Immature natural killer cell (primary cell): ENCODE results near the gene PRKN. TPM values are rescaled to one million over a fixed set of nuclear protein-coding genes. Genes with fewer than 3 reads are reported as not detected.

ENCODE experiments used
- DNase-seq, 3 donors: peaks; one replicate each; pipeline ENCODE4 v3.0.0; 2022; ENCODE audit warnings: mixed read lengths in 1 of 3
- H3K27ac Mint-ChIP-seq, 6 donors: one replicate each; pipeline ENCODE4 v1.8.0; 2020; ENCODE audit warnings: mixed read lengths in 6 of 6, mild to moderate bottlenecking in 5 of 6, inconsistent platforms in 4 of 6, moderate library complexity in 3 of 6
- H3K27me3 Mint-ChIP-seq, 3 donors: one replicate each; pipeline ENCODE4 v1.8.0; 2020 to 2021; ENCODE audit warnings: low read depth in 3 of 3, mild to moderate bottlenecking in 3 of 3, mixed read lengths in 3 of 3, moderate library complexity in 3 of 3, inconsistent platforms in 1 of 3
- H3K36me3 Mint-ChIP-seq, 3 donors: one replicate each; pipeline ENCODE4 v1.8.0; 2020; ENCODE audit warnings: mixed read lengths in 3 of 3, inconsistent platforms in 2 of 3, mild to moderate bottlenecking in 2 of 3
- H3K4me1 Mint-ChIP-seq, 2 donors: one replicate each; pipeline ENCODE4 v1.8.0; 2020; ENCODE audit warnings: inconsistent platforms in 2 of 2, mild to moderate bottlenecking in 2 of 2, mixed read lengths in 2 of 2, moderate library complexity in 1 of 2
- H3K4me3 Mint-ChIP-seq, 5 donors: one replicate each; pipeline ENCODE4 v1.8.0; 2020; ENCODE audit warnings: mild to moderate bottlenecking in 5 of 5, mixed read lengths in 5 of 5, inconsistent platforms in 3 of 5, moderate library complexity in 3 of 5
- H3K9me3 Mint-ChIP-seq, 6 donors: one replicate each; pipeline ENCODE4 v1.8.0; 2020; ENCODE audit warnings: mild to moderate bottlenecking in 6 of 6, mixed read lengths in 6 of 6, inconsistent platforms in 4 of 6, moderate library complexity in 3 of 6
- polyA plus RNA-seq, 3 donors: library from polyadenylated mRNA; unstranded; fragments of 300-500 nt; fragmentation: Illumina TruSeq; gene quantifications; one replicate each; pipeline ENCODE4 v1.2.3, GENCODE V29; 2021

The PRKN gene
- polyA plus RNA-seq, 3 donors from 2014 or later: 0.37 to 6.4 (median 2.8) TPM

GRCh38 chr6:162270966-162271365, 456.6 kb downstream of the PRKN start:
- Mint-ChIP-seq H3K4me3 (no peak overlapping the region), H3K27ac (no peak overlapping the region), H3K4me1 (no peaks in the 10 kb centered on the region), H3K9me3 (peaks cover under 1 to 10% (median 4%) of the 10 kb centered on the region in 6 donors), H3K27me3 (peaks cover 0 to 3% (median 0%) of the 10 kb centered on the region in 3 donors), H3K36me3 (no peaks in the 10 kb centered on the region)
- no peak for DNase-seq

GRCh38 chr6:162267641-162268040, 459.9 kb downstream of the PRKN start:
- Mint-ChIP-seq H3K36me3 (no peaks in the 10 kb centered on the region), H3K27ac (no peak overlapping the region), H3K4me1 (no peaks in the 10 kb centered on the region), H3K4me3 (no peak overlapping the region), H3K27me3 (peaks cover 0 to 4% (median 0%) of the 10 kb centered on the region in 3 donors), H3K9me3 (peaks cover 4 to 21% (median 10%) of the 10 kb centered on the region in 6 donors)
- no peak for DNase-seq

GRCh38 chr6:162267126-162267525, 460.4 kb downstream of the PRKN start:
- H3K27me3 Mint-ChIP-seq: peaks cover 0 to 4% (median 0%) of the 10 kb centered on the region in 3 donors
- H3K36me3 Mint-ChIP-seq: no peaks in the 10 kb centered on the region
- H3K9me3 Mint-ChIP-seq: peaks cover 4 to 24% (median 12%) of the 10 kb centered on the region in 6 donors
- no peak for DNase-seq
- no peak overlapping the region for H3K27ac Mint-ChIP-seq
- no peaks in the 10 kb centered on the region for H3K4me1 Mint-ChIP-seq
- H3K4me3 Mint-ChIP-seq: no peak overlapping the region

- no peak overlapping the region for H3K27ac Mint-ChIP-seq
- no peak for DNase-seq
- peaks cover 0 to 4% (median 0%) of the 10 kb centered on the region in 3 donors for H3K36me3 Mint-ChIP-seq
- peaks cover 0 to 4% (median 0%) of the 10 kb centered on the region in 3 donors for H3K27me3 Mint-ChIP-seq
- H3K9me3 Mint-ChIP-seq: peaks cover 2 to 31% (median 13%) of the 10 kb centered on the region in 6 donors
- no peaks in the 10 kb centered on the region for H3K4me1 Mint-ChIP-seq
- H3K4me3 Mint-ChIP-seq: no peak overlapping the region
Measured at GRCh38 chr6:162264581-162264980, 463.0 kb downstream of the PRKN start.

GRCh38 chr6:162262466-162263196, 464.9 kb downstream of the PRKN start:
- Mint-ChIP-seq H3K9me3 (peaks cover 2 to 32% (median 14%) of the 10 kb centered on the region in 6 donors), H3K27ac (no peak overlapping the region), H3K36me3 (peaks cover 0 to 4% (median 0%) of the 10 kb centered on the region in 3 donors), H3K4me3 (no peak overlapping the region), H3K27me3 (peaks cover 0 to 4% (median 0%) of the 10 kb centered on the region in 3 donors), H3K4me1 (no peaks in the 10 kb centered on the region)
- no peak for DNase-seq

GRCh38 chr6:162261598-162261997, 466.0 kb downstream of the PRKN start:
- no peak for DNase-seq
- peaks cover 0 to 4% (median 0%) of the 10 kb centered on the region in 3 donors for H3K36me3 Mint-ChIP-seq
- H3K27ac Mint-ChIP-seq: no peak overlapping the region
- H3K9me3 Mint-ChIP-seq: peaks cover 2 to 36% (median 15%) of the 10 kb centered on the region in 6 donors
- H3K4me3 Mint-ChIP-seq: no peak overlapping the region
- H3K4me1 Mint-ChIP-seq: no peaks in the 10 kb centered on the region
- peaks cover 0 to 3% (median 0%) of the 10 kb centered on the region in 3 donors for H3K27me3 Mint-ChIP-seq

- H3K4me1 Mint-ChIP-seq: no peaks in the 10 kb centered on the region
- DNase-seq: no peak
- no peak overlapping the region for H3K27ac Mint-ChIP-seq
- no peak overlapping the region for H3K4me3 Mint-ChIP-seq
- peaks cover 0 to under 1% (median 0%) of the 10 kb centered on the region in 3 donors for H3K27me3 Mint-ChIP-seq
- peaks cover 0 to 4% (median 0%) of the 10 kb centered on the region in 3 donors for H3K36me3 Mint-ChIP-seq
- peaks cover 6 to 48% (median 15%) of the 10 kb centered on the region in 6 donors for H3K9me3 Mint-ChIP-seq
Measured at GRCh38 chr6:162260027-162260426, 467.5 kb downstream of the PRKN start.

GRCh38 chr6:162258647-162259046, 468.9 kb downstream of the PRKN start:
- no peak for DNase-seq
- peaks cover 0 to 3% (median 0%) of the 10 kb centered on the region in 3 donors for H3K27me3 Mint-ChIP-seq
- peaks cover 0 to 4% (median 0%) of the 10 kb centered on the region in 3 donors for H3K36me3 Mint-ChIP-seq
- no peak overlapping the region for H3K4me3 Mint-ChIP-seq
- H3K4me1 Mint-ChIP-seq: no peaks in the 10 kb centered on the region
- peaks cover 2 to 45% (median 11%) of the 10 kb centered on the region in 6 donors for H3K9me3 Mint-ChIP-seq
- H3K27ac Mint-ChIP-seq: no peak overlapping the region

GRCh38 chr6:162256361-162256760, 471.2 kb downstream of the PRKN start:
- H3K27ac Mint-ChIP-seq: no peak overlapping the region
- no peak for DNase-seq
- peaks cover 0 to 33% (median 11%) of the 10 kb centered on the region in 6 donors for H3K9me3 Mint-ChIP-seq
- no peaks in the 10 kb centered on the region for H3K36me3 Mint-ChIP-seq
- H3K4me1 Mint-ChIP-seq: no peaks in the 10 kb centered on the region
- H3K4me3 Mint-ChIP-seq: no peak overlapping the region
- H3K27me3 Mint-ChIP-seq: peaks cover 0 to 3% (median 2%) of the 10 kb centered on the region in 3 donors

- Mint-ChIP-seq H3K4me3 (no peak overlapping the region), H3K9me3 (peaks cover under 1 to 34% (median 6%) of the 10 kb centered on the region in 6 donors), H3K4me1 (no peaks in the 10 kb centered on the region), H3K27ac (no peak overlapping the region), H3K36me3 (no peaks in the 10 kb centered on the region), H3K27me3 (peaks cover 0 to 3% (median 2%) of the 10 kb centered on the region in 3 donors)
- DNase-seq: no peak
Measured at GRCh38 chr6:162251257-162251656, 476.3 kb downstream of the PRKN start.

GRCh38 chr6:162249907-162250642, 477.5 kb downstream of the PRKN start:
- H3K27ac Mint-ChIP-seq: no peak overlapping the region
- H3K4me3 Mint-ChIP-seq: no peak overlapping the region
- H3K27me3 Mint-ChIP-seq: peaks cover 0 to 3% (median 2%) of the 10 kb centered on the region in 3 donors
- no peak for DNase-seq
- H3K36me3 Mint-ChIP-seq: no peaks in the 10 kb centered on the region
- H3K9me3 Mint-ChIP-seq: peaks cover 0 to 33% (median 4%) of the 10 kb centered on the region in 6 donors
- no peaks in the 10 kb centered on the region for H3K4me1 Mint-ChIP-seq

GRCh38 chr6:162245830-162246420, 481.6 kb downstream of the PRKN start:
- Mint-ChIP-seq H3K4me1 (no peaks in the 10 kb centered on the region), H3K27me3 (no peaks in the 10 kb centered on the region), H3K4me3 (no peak overlapping the region), H3K9me3 (peaks cover 0 to 27% (median 4%) of the 10 kb centered on the region in 6 donors), H3K27ac (no peak overlapping the region), H3K36me3 (no peaks in the 10 kb centered on the region)
- no peak for DNase-seq

GRCh38 chr6:162244031-162244430, 483.5 kb downstream of the PRKN start:
- Mint-ChIP-seq H3K36me3 (no peaks in the 10 kb centered on the region), H3K27me3 (no peaks in the 10 kb centered on the region), H3K4me1 (no peaks in the 10 kb centered on the region), H3K9me3 (peaks cover 0 to 19% (median 2%) of the 10 kb centered on the region in 6 donors), H3K27ac (no peak overlapping the region), H3K4me3 (no peak overlapping the region)
- no peak for DNase-seq

GRCh38 chr6:162242915-162243314, 484.7 kb downstream of the PRKN start:
- H3K4me1 Mint-ChIP-seq: no peaks in the 10 kb centered on the region
- DNase-seq: no peak
- H3K9me3 Mint-ChIP-seq: peaks cover 0 to 14% (median 2%) of the 10 kb centered on the region in 6 donors
- no peak overlapping the region for H3K4me3 Mint-ChIP-seq
- H3K27ac Mint-ChIP-seq: no peak overlapping the region
- no peaks in the 10 kb centered on the region for H3K27me3 Mint-ChIP-seq
- H3K36me3 Mint-ChIP-seq: no peaks in the 10 kb centered on the region
